ENCODE measurements around the gene UBXN6. TPM values are rescaled to one million over a fixed set of nuclear protein-coding genes. Genes with fewer than 3 reads are reported as not detected.

The UBXN6 gene
- total and polyA plus RNA-seq, 2 of the 8 experiments (the other 6 are each of a cell fraction or from before 2014, with no cell fraction given) = 28.0 to 43.8 TPM

GRCh38 chr19:4443188-4443587 is 14.4 kb downstream of the UBXN6 start:
- Histone ChIP-seq H3K36me3 (ENCODE audit: control insufficient read depth in 2 of 4, insufficient read depth in 4 of 4, low read length in 3 of 4) (peaks cover 28 to 56% (median 43%) of the 10 kb centered on the region in 4 experiments), H2BK20ac (ENCODE audit: low read length) (no peak overlapping the region), H2AFZ (ENCODE audit: low read length) (no peak overlapping the region), H3K4me2 (ENCODE audit: insufficient read depth in 1 of 2, low read depth in 2 of 2, low read length in 2 of 2) (no peak overlapping the region), H3K79me1 (ENCODE audit: low read depth, low read length) (peaks cover 7% of the 10 kb centered on the region), H3K27me3 (replicated peaks in 1 of 4; ENCODE audit: control insufficient read depth in 3 of 4, extremely low read depth in 1 of 4, insufficient read depth in 3 of 4, low read length in 3 of 4) (no peaks in the 10 kb centered on the region), H2BK15ac (ENCODE audit: low read length) (no peak overlapping the region), H3K14ac (ENCODE audit: insufficient read length) (no peak overlapping the region), H3K56ac (replicated peaks; ENCODE audit: insufficient read length, low read depth, low read length) (no peak overlapping the region), H3K18ac (ENCODE audit: extremely low read depth, low read length) (no peak overlapping the region), H4K20me1 (replicated peaks in 1 of 2; ENCODE audit: control insufficient read depth in 1 of 2, insufficient read depth in 2 of 2, low read length in 2 of 2) (peaks cover 13 to 39% of the 10 kb centered on the region in 2 experiments), H2BK5ac (ENCODE audit: low read depth, low read length) (no peak overlapping the region), H3K4ac (replicated peaks; ENCODE audit: insufficient read length, low read depth, low read length) (no peak overlapping the region), H3K4me1 (replicated peaks in 1 of 4; ENCODE audit: control insufficient read depth in 3 of 4, insufficient read depth in 4 of 4, low read length in 3 of 4) (peaks cover 0 to 2% (median 0%) of the 10 kb centered on the region in 4 experiments; a peak in 4 of 7 replicates), H2AK5ac (ENCODE audit: low read depth, low read length) (no peak overlapping the region), H3K27ac (ENCODE audit: low read depth, low read length) (no peak overlapping the region), H2BK120ac (replicated peaks; ENCODE audit: low read depth, low read length) (no peak overlapping the region), H3K79me2 (ENCODE audit: control insufficient read depth in 1 of 2, insufficient read depth in 2 of 2, low read length in 2 of 2) (peaks cover 0 to 1% of the 10 kb centered on the region in 2 experiments; a peak in 1 of 4 replicates), H3K23ac (ENCODE audit: insufficient read length) (no peak overlapping the region), H3K23me2 (ENCODE audit: low read depth, low read length) (no peaks in the 10 kb centered on the region), H4K91ac (replicated peaks; ENCODE audit: insufficient read length, low read length) (no peak overlapping the region), H3K4me3 (ENCODE audit: extremely low read depth in 1 of 4, insufficient read depth in 2 of 4, low read depth in 3 of 4, low read length in 4 of 4) (no peak overlapping the region), H4K8ac (ENCODE audit: extremely low read depth, insufficient read depth, low read length) (no peak overlapping the region), H3K9ac (replicated peaks in 1 of 4; ENCODE audit: extremely low read depth in 1 of 4, low read depth in 3 of 4, low read length in 3 of 4) (no peak overlapping the region), H2BK12ac (ENCODE audit: low read depth, low read length) (no peak overlapping the region), H4K5ac (ENCODE audit: insufficient read length, low read depth, low read length) (no peak overlapping the region), H3K9me3 (ENCODE audit: insufficient read depth in 2 of 2, low read depth in 1 of 2, low read length in 1 of 2) (no peaks in the 10 kb centered on the region)
- 95% methylated on average over 15 of the region's 15 CpGs; no CpG with 5 or more reads in 1 of the 2 experiments for WGBS, 2 experiments (ENCODE audit: extremely low coverage in 1 of 2, insufficient coverage in 1 of 2, insufficient read length in 1 of 2, insufficient replicate concordance in 2 of 2, low coverage in 1 of 2, low lambda C conversion rate in 2 of 2, missing lambda C conversion rate in 1 of 2)
- ChIA-PET CTCF (ENCODE audit: partially characterized antibody) (interaction anchor here (0.9 to 3.6 kb wide), 4 partner anchors 10 to 176 kb away, joined by 3 to 12 read pairs (median 4); no protein-coding TSS in a partner anchor), POLR2A (ENCODE audit: partially characterized antibody) (interaction anchor here (0.7 to 58.1 kb wide), 6 partner anchors 5 to 195 kb away, joined by 3 to 1590 read pairs (median 7); partner anchors contain the start of genes CHAF1A, SH3GL1 and UBXN6)
- DNase-seq (ENCODE audit: low read depth in 1 of 2, low spot score in 2 of 2) (peak in 1 of 2 experiments; percentile 51), FAIRE-seq (no peak)
- TF ChIP-seq CHD2 (IDR thresholded peaks at IDR 0.05; ENCODE audit: low read length) (no peak), CHD1 (IDR thresholded peaks at IDR 0.05; ENCODE audit: low read depth, low read length) (no peak), GABPA (IDR thresholded peaks at IDR 0.05; ENCODE audit: borderline replicate concordance, insufficient read depth, low read length) (no peak), TBP (IDR thresholded peaks at IDR 0.05; ENCODE audit: low read depth, low read length) (no peak), TCF12 (IDR thresholded peaks at IDR 0.05; ENCODE audit: low read depth, low read length) (no peak), CREB1 (IDR thresholded peaks at IDR 0.05) (no peak), JUND (IDR thresholded peaks at IDR 0.05; ENCODE audit: low read length) (no peak), EP300 (IDR thresholded peaks at IDR 0.05; ENCODE audit: borderline replicate concordance in 1 of 2, low read depth in 2 of 2, low read length in 2 of 2) (no peak), TAF1 (IDR thresholded peaks at IDR 0.05; ENCODE audit: low read depth, low read length) (no peak), RAD21 (IDR thresholded peaks at IDR 0.05 in 1 of 2, conservative IDR thresholded peaks at IDR 0.05 in 1 of 2; ENCODE audit: low read depth in 2 of 2, low read length in 2 of 2) (no peak), FOSL1 (IDR thresholded peaks at IDR 0.05; ENCODE audit: insufficient read depth, low read depth, low read length) (no peak)
- TF ChIP-seq, protein P1, sequence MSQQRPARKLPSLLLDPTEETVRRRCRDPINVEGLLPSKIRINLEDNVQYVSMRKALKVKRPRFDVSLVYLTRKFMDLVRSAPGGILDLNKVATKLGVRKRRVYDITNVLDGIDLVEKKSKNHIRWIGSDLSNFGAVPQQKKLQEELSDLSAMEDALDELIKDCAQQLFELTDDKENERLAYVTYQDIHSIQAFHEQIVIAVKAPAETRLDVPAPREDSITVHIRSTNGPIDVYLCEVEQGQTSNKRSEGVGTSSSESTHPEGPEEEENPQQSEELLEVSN (IDR thresholded peaks at IDR 0.05) = no peak
